ENCODE results near the gene GCAT. TPM values are rescaled to one million over a fixed set of nuclear protein-coding genes. Genes with fewer than 3 reads are reported as not detected.

GCAT gene
- total and polyA plus RNA-seq, 10 of the 15 experiments (the other 5 are each of a cell fraction or from before 2014, with no cell fraction given): 0.95 to 34.3 (median 15.3) TPM

- TF ChIP-seq USF1 (IDR thresholded peaks at IDR 0.05; ENCODE audit: borderline replicate concordance, extremely low read length, insufficient read depth, low read depth, low read length) (no peak), RCOR1 (conservative IDR thresholded peaks at IDR 0.05; ENCODE audit: low read depth, low read length) (no peak), POLR2AphosphoS2 (IDR thresholded peaks at IDR 0.05; ENCODE audit: low read depth, low read length) (0 out of 2 replicates have a peak, but pooled peaks have one; percentile 11), RAD21 (IDR thresholded peaks at IDR 0.05; ENCODE audit: insufficient read depth, low read depth, low read length) (peak; percentile 82), BCLAF1 (IDR thresholded peaks at IDR 0.05) (no peak), IKZF1 (conservative IDR thresholded peaks at IDR 0.05) (0 out of 2 replicates have a peak, but pooled peaks have one; percentile 18), STAT3 (IDR thresholded peaks at IDR 0.05; ENCODE audit: low read depth, low read length) (no peak), SUZ12 (IDR thresholded peaks at IDR 0.05; ENCODE audit: unreplicated experiment) (no peak), SREBF2 (IDR thresholded peaks at IDR 0.05; ENCODE audit: low read length) (no peak), YY1 (IDR thresholded peaks at IDR 0.05; ENCODE audit: low read depth, low read length) (peak; percentile 58), MAX (IDR thresholded peaks at IDR 0.05; ENCODE audit: low read depth, low read length) (no peak), LARP7 (IDR thresholded peaks at IDR 0.05) (peak; percentile 75; the same call in 1 of the 2 replicates), SMC3 (IDR thresholded peaks at IDR 0.05; ENCODE audit: borderline replicate concordance, low read length) (peak; percentile 77), SKIL (IDR thresholded peaks at IDR 0.05; ENCODE audit: low read depth, poor library complexity, severe bottlenecking) (no peak), CTCF (IDR thresholded peaks at IDR 0.05 in 2 of 3, conservative IDR thresholded peaks at IDR 0.05 in 1 of 3; ENCODE audit: control insufficient read depth in 2 of 3, extremely low read depth in 1 of 3, insufficient read depth in 1 of 3, low read depth in 3 of 3, low read length in 3 of 3) (peak; percentile 90 to 97 (median 92))
These were observed 10.1 kb downstream of the GCAT start (continued) for GRCh38 chr22:37817705-37818408.

Measured in GM12878 (cell line).